SK-N-SH (cell line): Measurements from ENCODE around the gene PCDH17. TPM values are rescaled to one million over a fixed set of nuclear protein-coding genes. Genes with fewer than 3 reads are reported as not detected.

Experiments
- CTCF ChIA-PET: fragments of 300-600, 350-600 bp; formaldehyde crosslinking; extraction: SDS; loops from one replicate; lab custom pipeline; 2021; lab: Yijun Ruan, JAX
- POLR2A ChIA-PET: fragments of 350-600 bp; sonication (Branson Sonifier 250); formaldehyde crosslinking; extraction: SDS; loops from one replicate; lab custom pipeline; 2020; ENCODE audit warnings: antibody characterized with exemption, inconsistent platforms; lab: Yijun Ruan, JAX
- DNase-seq: peaks from one replicate; pipeline ENCODE4 v3.0.0; 2012
- H2AFZ ChIP-seq: fragments of 200-600 bp; sonication (generic); 2 replicates; pipeline ENCODE4 v1.8.1; 2016; ENCODE audit warnings: antibody characterized with exemption, mild to moderate bottlenecking, low read depth
- H3F3A ChIP-seq: fragments of 200-600 bp; sonication (generic); replicated peaks from 2 replicates; pipeline ENCODE3; 2016; ENCODE audit warnings: antibody characterized with exemption, mild to moderate bottlenecking; ENCODE audit not compliant: insufficient read depth
- H3K27ac ChIP-seq, 2 experiments: fragments of 200-500 bp in 1 of 2; fragments of 200-600 bp in 1 of 2; sonication (Bioruptor generic) in 1 of 2; sonication (generic), shearing (Covaris generic) in 1 of 2; 2 replicates each; pipeline versions ENCODE4 v1.5.1 to v1.6.1; 2014 to 2016; ENCODE audit warnings: low read depth in 2 of 2, inconsistent platforms in 1 of 2, low read length in 1 of 2, mild to moderate bottlenecking in 1 of 2, mixed read lengths in 1 of 2
- H3K27me3 ChIP-seq: fragments of 200-600 bp; sonication (generic), shearing (Covaris generic); 2 replicates; pipeline ENCODE4 v1.6.1; 2016; ENCODE audit warnings: mixed run types; ENCODE audit not compliant: insufficient read depth
- H3K36me3 ChIP-seq, 2 experiments: fragments of 200-500 bp in 1 of 2; fragments of 200-600 bp in 1 of 2; sonication (Bioruptor generic) in 1 of 2; sonication (generic) in 1 of 2; replicated peaks in 1 of 2; 2 replicates each; pipeline versions ENCODE3 to v1.5.1; 2014 to 2016; ENCODE audit warnings: low read length in 1 of 2, mild to moderate bottlenecking in 1 of 2; ENCODE audit not compliant: insufficient read depth in 2 of 2, control insufficient read depth in 1 of 2
- H3K4me1 ChIP-seq, 2 experiments: fragments of 200-500 bp in 1 of 2; fragments of 200-600 bp in 1 of 2; sonication (Bioruptor generic) in 1 of 2; sonication (generic), shearing (Covaris generic) in 1 of 2; 2 replicates each; pipeline versions ENCODE4 v1.5.1 to v1.6.1; 2014 to 2016; ENCODE audit warnings: low read depth in 1 of 2, low read length in 1 of 2, mixed run types in 1 of 2; ENCODE audit not compliant: insufficient read depth in 2 of 2, control insufficient read depth in 1 of 2
- H3K4me2 ChIP-seq: fragments of 200-600 bp; sonication (generic), shearing (Covaris generic); 2 replicates; pipeline ENCODE4 v1.6.1; 2017; ENCODE audit warnings: mixed run types
- H3K4me3 ChIP-seq, 2 experiments: fragments of 200-500 bp in 1 of 2; fragments of 200-600 bp in 1 of 2; sonication (Bioruptor generic) in 1 of 2; sonication (generic), shearing (Covaris generic) in 1 of 2; 2 replicates each; pipeline versions ENCODE4 v1.5.1 to v1.8.1; 2014 to 2016; ENCODE audit warnings: low read depth in 2 of 2, inconsistent platforms in 1 of 2, low read length in 1 of 2, mild to moderate bottlenecking in 1 of 2, mixed read lengths in 1 of 2, moderate library complexity in 1 of 2
- H3K79me2 ChIP-seq: fragments of 200-600 bp; sonication (generic); 2 replicates; pipeline ENCODE4 v1.8.1; 2017; ENCODE audit warnings: mild to moderate bottlenecking; ENCODE audit not compliant: insufficient read depth
- H3K9ac ChIP-seq: fragments of 200-600 bp; sonication (generic); 2 replicates; pipeline ENCODE4 v1.6.1; 2017; ENCODE audit warnings: mixed run types
- H3K9me2 ChIP-seq: fragments of 200-600 bp; sonication (generic); 2 replicates; pipeline ENCODE4 v1.6.1; 2017; ENCODE audit warnings: mixed run types
- H3K9me3 ChIP-seq: fragments of 200-600 bp; sonication (generic); 2 replicates; pipeline ENCODE4 v1.6.1; 2017; ENCODE audit warnings: mixed run types, mild to moderate bottlenecking, moderate library complexity
- H4K20me1 ChIP-seq: fragments of 200-600 bp; sonication (generic); 2 replicates; pipeline ENCODE4 v1.6.1; 2017; ENCODE audit warnings: mild to moderate bottlenecking, mixed run types; ENCODE audit not compliant: insufficient read depth
- CHD2 ChIP-seq: fragments of 150-350 bp; IDR thresholded peaks from 2 replicates; pipeline ENCODE4 v1.6.1; 2018; ENCODE audit warnings: low read length; ENCODE audit not compliant: partially characterized antibody
- CTCF ChIP-seq: fragments of 200-600 bp; sonication (generic); IDR thresholded peaks from 2 replicates; pipeline ENCODE4 v1.6.1; 2017; ENCODE audit warnings: antibody characterized with exemption, mild to moderate bottlenecking, moderate library complexity
- EP300 ChIP-seq, 2 experiments: IDR thresholded peaks; 2 replicates each; pipeline versions ENCODE4 v1.4.0 to v1.6.1; 2012; ENCODE audit warnings: borderline replicate concordance in 1 of 2, low read depth in 1 of 2, low read length in 1 of 2
- FOSL2 ChIP-seq: IDR thresholded peaks from 2 replicates; pipeline ENCODE4 v1.4.0; 2012; ENCODE audit warnings: low read depth, mild to moderate bottlenecking, moderate library complexity, borderline replicate concordance
- FOXJ3 ChIP-seq: sonication (generic); formaldehyde crosslinking; IDR thresholded peaks from 2 replicates; pipeline ENCODE4 v1.5.1; 2020; ENCODE audit warnings: mild to moderate bottlenecking, missing genetic modification reagents
- FOXM1 ChIP-seq: IDR thresholded peaks from 2 replicates; pipeline ENCODE4 v1.4.0; 2012; ENCODE audit warnings: low read depth, mild to moderate bottlenecking
- GATA2 ChIP-seq: sonication (generic); formaldehyde crosslinking; IDR thresholded peaks from 2 replicates; pipeline ENCODE4 v1.5.0; 2020; ENCODE audit warnings: mild to moderate bottlenecking, missing genetic modification reagents
- JUND ChIP-seq: IDR thresholded peaks from 2 replicates; pipeline ENCODE4 v1.4.0; 2012
- MAX ChIP-seq: IDR thresholded peaks from 2 replicates; pipeline ENCODE4 v1.4.0; 2012; ENCODE audit warnings: low read depth
- MEF2A ChIP-seq: IDR thresholded peaks from 2 replicates; pipeline ENCODE4 v1.4.0; 2012; ENCODE audit warnings: low read depth, borderline replicate concordance
- PBX3 ChIP-seq: IDR thresholded peaks from 2 replicates; pipeline ENCODE4; 2012
- POLR2AphosphoS5 ChIP-seq: IDR thresholded peaks from 2 replicates; pipeline ENCODE4 v1.6.1; 2012; ENCODE audit warnings: low read depth, low read length
- RAD21 ChIP-seq: IDR thresholded peaks from 2 replicates; pipeline ENCODE4 v1.6.1; 2012; ENCODE audit warnings: mild to moderate bottlenecking, low read length
- RCOR1 ChIP-seq: fragments of 150-350 bp; IDR thresholded peaks from 2 replicates; pipeline ENCODE4 v1.6.1; 2017; ENCODE audit warnings: antibody characterized with exemption, low read length
- REST ChIP-seq: IDR thresholded peaks from 2 replicates; pipeline ENCODE4 v1.6.1; 2012; ENCODE audit warnings: mild to moderate bottlenecking, low read depth, low read length, moderate library complexity
- SIN3A ChIP-seq: IDR thresholded peaks from 2 replicates; pipeline ENCODE4 v1.6.1; 2012; ENCODE audit warnings: low read depth, mild to moderate bottlenecking, low read length, moderate library complexity, borderline replicate concordance
- SMC3 ChIP-seq: IDR thresholded peaks from 2 replicates; pipeline ENCODE4 v1.6.1; 2012; ENCODE audit warnings: low read depth, low read length, improper control_type of control experiment
- TCF12 ChIP-seq: IDR thresholded peaks from 2 replicates; pipeline ENCODE4 v1.4.0; 2012
- USF2 ChIP-seq: fragments of 150-350 bp; IDR thresholded peaks from 2 replicates; pipeline ENCODE4 v1.6.1; 2017; ENCODE audit warnings: antibody characterized with exemption, low read length, low read depth, borderline replicate concordance
- YY1 ChIP-seq: IDR thresholded peaks from 2 replicates; pipeline ENCODE4 v1.4.0; 2012; ENCODE audit warnings: low read depth, mild to moderate bottlenecking
- WGBS: methylation state at CpG from one replicate; pipeline ENCODE4 v1.1.6; 2017; ENCODE audit warnings: low lambda C conversion rate; 5-methylcytosine and 5-hydroxymethylcytosine counted together
- polyA plus RNA-seq, 3 experiments: library from polyadenylated mRNA; depleted of rRNA; stranded (reverse); fragments of >200 nt; gene quantifications; 2 replicates each; pipeline ENCODE4 v1.2.3, GENCODE V29; 2012

The PCDH17 gene
- polyA plus RNA-seq, 1 of the 3 experiments (the other 2 are of a cell fraction): 0.13 TPM

- Histone ChIP-seq H3K9ac (no peak overlapping the region), H3K27ac (no peak overlapping the region), H3F3A (no peaks in the 10 kb centered on the region), H2AFZ (no peak overlapping the region), H3K4me3 (no peak overlapping the region), H3K4me1 (peaks cover 0 to 9% of the 10 kb centered on the region in 2 experiments; a peak in 3 of 4 replicates), H3K9me2 (no peaks in the 10 kb centered on the region), H3K27me3 (no peaks in the 10 kb centered on the region), H4K20me1 (no peaks in the 10 kb centered on the region), H3K4me2 (no peak overlapping the region), H3K36me3 (no peaks in the 10 kb centered on the region), H3K79me2 (no peaks in the 10 kb centered on the region), H3K9me3 (no peaks in the 10 kb centered on the region)
- ChIA-PET POLR2A (no interaction called here), CTCF (no interaction called here)
- WGBS: 55% methylated on average over 2 of the region's 2 CpGs
- TF ChIP-seq MEF2A (no peak), TCF12 (no peak), JUND (no peak), PBX3 (no peak), EP300 (IDR thresholded peaks at IDR 0.05; ENCODE audit: borderline replicate concordance in 1 of 2, low read depth in 1 of 2, low read length in 1 of 2) (no peak), YY1 (no peak), FOXM1 (no peak), FOSL2 (no peak), RAD21 (no peak), CTCF (no peak), GATA2 (CRISPR knock-in tag) (no peak), FOXJ3 (no peak), POLR2AphosphoS5 (no peak), RCOR1 (no peak), MAX (no peak)
- DNase-seq: no peak
Measured at GRCh38 chr13:57739089-57739488, 107.5 kb downstream of the PCDH17 start.

GRCh38 chr13:57739543-57740190 is 108.1 kb downstream of the PCDH17 start:
- H3K4me1 ChIP-seq: peaks cover 0 to 9% of the 10 kb centered on the region in 2 experiments; a peak in 3 of 4 replicates
- CTCF ChIA-PET: no interaction called here
- H4K20me1 ChIP-seq: no peaks in the 10 kb centered on the region
- no peak for DNase-seq
- no peaks in the 10 kb centered on the region for H3K79me2 ChIP-seq
- no peaks in the 10 kb centered on the region for H3K9me3 ChIP-seq
- H3K27me3 ChIP-seq: no peaks in the 10 kb centered on the region
- no peak overlapping the region for H3K4me3 ChIP-seq
- POLR2A ChIA-PET: no interaction called here
- no peak overlapping the region for H3K9ac ChIP-seq
- no peak overlapping the region for H3K4me2 ChIP-seq
- H3K9me2 ChIP-seq: no peaks in the 10 kb centered on the region
- H2AFZ ChIP-seq: no peak overlapping the region
- no peak overlapping the region for H3K27ac ChIP-seq
- no peaks in the 10 kb centered on the region for H3K36me3 ChIP-seq
- 54% methylated on average over 4 of the region's 4 CpGs for WGBS
- H3F3A ChIP-seq: no peaks in the 10 kb centered on the region
- TF ChIP-seq FOXM1: no peak
- TF ChIP-seq YY1: no peak
- TF ChIP-seq SMC3: no peak
- TF ChIP-seq REST: no peak
- no peak for TF ChIP-seq CHD2
- no peak for TF ChIP-seq SIN3A
- TF ChIP-seq USF2: no peak
- TF ChIP-seq MEF2A: no peak
- TF ChIP-seq RAD21: no peak
